ENCODE data around the gene ITGB8. TPM values are rescaled to one million over a fixed set of nuclear protein-coding genes. Genes with fewer than 3 reads are reported as not detected.

Gene ITGB8
- total RNA-seq, 4 donors from 2014 or later: 14.0 to 33.6 (median 17.7) TPM

DNA sequence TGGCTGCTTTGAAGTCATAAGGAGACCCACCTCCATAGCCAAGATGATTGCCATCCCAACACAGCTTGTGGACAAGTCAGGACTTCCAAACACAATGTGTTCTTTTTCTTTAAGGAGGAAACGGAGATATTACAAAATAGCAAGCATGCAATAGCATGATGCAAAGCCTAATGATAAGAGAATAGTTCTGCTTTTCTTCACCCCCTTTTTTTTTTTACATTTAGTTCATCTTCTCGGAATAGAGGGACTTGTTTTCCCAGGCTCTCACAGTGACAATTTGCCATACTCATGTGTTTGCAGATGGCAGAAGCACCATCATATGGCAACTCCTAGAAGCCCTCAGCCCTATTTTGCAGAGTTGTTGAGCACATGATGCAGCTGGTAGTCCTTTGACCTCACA, 119.8 kb downstream of the ITGB8 start:
- 87 to 91% methylated on average over 2 of the region's 2 CpGs for WGBS, 2 donors

DNA sequence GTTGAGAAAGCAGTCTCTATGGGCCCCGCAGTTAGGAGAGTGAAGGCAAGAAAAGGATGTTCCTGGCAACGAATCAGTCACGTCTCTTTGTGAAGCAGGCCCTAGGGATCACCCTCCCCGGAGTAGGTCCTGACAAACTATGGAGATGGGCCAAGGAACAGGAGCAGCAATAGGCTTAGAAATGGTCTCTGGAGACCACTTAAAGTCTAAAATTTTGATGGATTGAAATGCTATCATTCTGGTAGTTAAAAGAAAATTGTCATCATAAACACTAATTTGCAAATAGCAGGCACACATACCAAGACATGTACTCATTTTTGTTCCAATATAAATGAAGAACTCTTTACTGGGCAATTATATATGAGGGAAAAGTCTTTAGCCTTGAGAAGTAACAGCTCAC, 123.5 kb downstream of the ITGB8 start:
- Histone ChIP-seq H3K27ac (no peak overlapping the region), H3K4me3 (replicated peaks in 1 of 3) (no peak overlapping the region), H3K36me3 (no peaks in the 10 kb centered on the region), H3K27me3 (no peaks in the 10 kb centered on the region), H3K9me3 (no peaks in the 10 kb centered on the region), H3K4me1 (no peaks in the 10 kb centered on the region)
- intact Hi-C loops (cut with DNase I): no loop called here
- DNase-seq: no peak
- 81 to 84% methylated on average over 4 of the region's 4 CpGs for WGBS, 2 donors
- TF ChIP-seq POLR2A (IDR thresholded peaks at IDR 0.05): no peak
- TF ChIP-seq, protein P1, sequence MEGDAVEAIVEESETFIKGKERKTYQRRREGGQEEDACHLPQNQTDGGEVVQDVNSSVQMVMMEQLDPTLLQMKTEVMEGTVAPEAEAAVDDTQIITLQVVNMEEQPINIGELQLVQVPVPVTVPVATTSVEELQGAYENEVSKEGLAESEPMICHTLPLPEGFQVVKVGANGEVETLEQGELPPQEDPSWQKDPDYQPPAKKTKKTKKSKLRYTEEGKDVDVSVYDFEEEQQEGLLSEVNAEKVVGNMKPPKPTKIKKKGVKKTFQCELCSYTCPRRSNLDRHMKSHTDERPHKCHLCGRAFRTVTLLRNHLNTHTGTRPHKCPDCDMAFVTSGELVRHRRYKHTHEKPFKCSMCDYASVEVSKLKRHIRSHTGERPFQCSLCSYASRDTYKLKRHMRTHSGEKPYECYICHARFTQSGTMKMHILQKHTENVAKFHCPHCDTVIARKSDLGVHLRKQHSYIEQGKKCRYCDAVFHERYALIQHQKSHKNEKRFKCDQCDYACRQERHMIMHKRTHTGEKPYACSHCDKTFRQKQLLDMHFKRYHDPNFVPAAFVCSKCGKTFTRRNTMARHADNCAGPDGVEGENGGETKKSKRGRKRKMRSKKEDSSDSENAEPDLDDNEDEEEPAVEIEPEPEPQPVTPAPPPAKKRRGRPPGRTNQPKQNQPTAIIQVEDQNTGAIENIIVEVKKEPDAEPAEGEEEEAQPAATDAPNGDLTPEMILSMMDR (IDR thresholded peaks at IDR 0.05): no peak

More for the DNA sequence above, 119.8 kb downstream of the ITGB8 start:
- intact Hi-C loops (cut with DNase I): no loop called here
- Histone ChIP-seq H3K36me3 (no peaks in the 10 kb centered on the region), H3K9me3 (no peaks in the 10 kb centered on the region), H3K4me3 (replicated peaks in 1 of 3) (no peak overlapping the region), H3K4me1 (no peaks in the 10 kb centered on the region), H3K27me3 (no peaks in the 10 kb centered on the region), H3K27ac (no peak overlapping the region)
- no peak for TF ChIP-seq POLR2A (IDR thresholded peaks at IDR 0.05)
- TF ChIP-seq, protein P1 (IDR thresholded peaks at IDR 0.05): no peak
- no peak for DNase-seq

DNA sequence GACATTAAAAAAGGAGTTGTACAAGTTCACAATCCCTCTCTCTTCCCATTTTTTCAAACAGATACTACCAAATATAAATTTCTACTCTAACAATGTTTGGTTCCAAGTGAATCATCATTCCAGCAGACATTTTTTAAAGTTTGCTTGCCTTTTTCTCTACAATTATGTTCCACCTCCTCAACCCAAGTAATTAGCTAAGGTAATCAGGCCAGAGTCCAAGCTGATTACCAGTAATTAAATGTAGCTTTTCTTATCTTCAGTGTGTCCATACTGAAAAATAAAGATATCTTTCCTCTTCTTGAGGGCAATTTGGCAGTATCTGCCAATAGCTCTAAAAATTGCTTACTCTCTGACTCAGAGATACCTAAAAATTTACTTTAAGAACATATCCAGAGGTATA, 126.0 kb downstream of the ITGB8 start:
- intact Hi-C loops (cut with DNase I): no loop called here
- DNase-seq: no peak
- no peak overlapping the region for H3K4me3 ChIP-seq (replicated peaks in 1 of 3)
- no peaks in the 10 kb centered on the region for H3K9me3 ChIP-seq
- H3K4me1 ChIP-seq: no peaks in the 10 kb centered on the region
- no peak overlapping the region for H3K27ac ChIP-seq
- H3K36me3 ChIP-seq: no peaks in the 10 kb centered on the region
- TF ChIP-seq POLR2A (IDR thresholded peaks at IDR 0.05): no peak
- TF ChIP-seq, protein P1 (IDR thresholded peaks at IDR 0.05): no peak
- no peaks in the 10 kb centered on the region for H3K27me3 ChIP-seq

DNA sequence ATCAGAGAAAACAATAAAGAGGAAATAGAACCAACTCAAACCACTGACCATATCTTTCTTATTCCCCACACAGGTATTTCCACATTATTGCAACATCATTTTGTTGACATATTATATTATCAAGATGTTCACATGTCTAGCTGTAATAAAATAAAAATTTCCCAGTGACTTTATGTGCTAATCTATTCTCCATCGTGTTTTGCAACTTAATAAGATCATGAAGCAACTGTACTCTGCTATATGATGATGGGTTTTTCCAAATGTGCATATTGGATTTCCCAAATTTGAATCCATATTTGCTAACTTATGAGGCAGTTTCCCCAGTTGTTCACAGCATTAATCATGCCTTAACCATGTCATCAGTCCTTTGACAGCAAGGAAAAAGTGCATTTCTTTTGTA, 127.8 kb downstream of the ITGB8 start:
- WGBS, 2 donors: 77 to 86% methylated on average over 1 of the region's 1 CpG
- TF ChIP-seq, protein P1 (IDR thresholded peaks at IDR 0.05): no peak
- TF ChIP-seq POLR2A (IDR thresholded peaks at IDR 0.05): no peak
- DNase-seq: no peak
- Histone ChIP-seq H3K36me3 (no peaks in the 10 kb centered on the region), H3K4me3 (replicated peaks in 1 of 3) (no peak overlapping the region), H3K27me3 (no peaks in the 10 kb centered on the region), H3K27ac (no peak overlapping the region), H3K9me3 (no peaks in the 10 kb centered on the region), H3K4me1 (no peaks in the 10 kb centered on the region)
- intact Hi-C loops (cut with DNase I): no loop called here

DNA sequence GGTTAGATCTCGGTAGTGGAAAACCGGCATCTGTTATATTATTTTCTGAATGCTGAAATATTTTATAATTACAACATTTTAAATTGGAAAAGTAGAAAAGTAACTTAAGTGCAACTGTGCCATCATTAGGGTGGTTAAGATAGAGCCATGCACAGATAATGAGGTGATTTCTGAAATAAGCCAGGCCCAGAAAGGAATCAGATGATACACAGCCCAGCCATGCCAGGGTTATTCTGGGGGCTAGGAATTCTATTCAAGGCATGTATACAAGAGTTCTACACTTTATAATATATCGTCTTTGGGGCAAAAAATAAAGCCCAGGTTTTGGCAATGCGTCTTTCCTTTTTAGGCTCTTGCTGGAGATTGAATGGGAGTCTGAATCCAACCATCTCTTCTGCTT, 128.7 kb downstream of the ITGB8 start:
- no peaks in the 10 kb centered on the region for H3K27me3 ChIP-seq

More for the DNA sequence above, 128.7 kb downstream of the ITGB8 start:
- Histone ChIP-seq H3K4me1 (no peaks in the 10 kb centered on the region), H3K27ac (no peak overlapping the region), H3K9me3 (no peaks in the 10 kb centered on the region), H3K36me3 (no peaks in the 10 kb centered on the region), H3K4me3 (replicated peaks in 1 of 3) (no peak overlapping the region)
- WGBS, 2 donors: 92% methylated on average over 4 of the region's 4 CpGs
- no peak for DNase-seq
- TF ChIP-seq, protein P1 (IDR thresholded peaks at IDR 0.05): no peak
- no peak for TF ChIP-seq POLR2A (IDR thresholded peaks at IDR 0.05)
- intact Hi-C loops (cut with DNase I): no loop called here

All from thyroid gland (tissue), 4 donors.